ENCODE results near the gene PALD1.

- TF ChIP-seq CTCF (IDR thresholded peaks at IDR 0.05; ENCODE audit: low read depth, low read length, poor library complexity, severe bottlenecking) = no peak
- TF ChIP-seq EZH2phosphoT487 (IDR thresholded peaks at IDR 0.05; ENCODE audit: borderline replicate concordance, low read length) = no peak
Measured at GRCh38 chr10:70472799-70473454, 5.6 kb upstream of the PALD1 start.

Measured in DOHH2 (cell line).